NCI-H1694 (cell line): ENCODE results near the gene DDIT4L.
"Not testable (repeated sequence)": the region's sequence is repeated elsewhere in the genome, so short reads cannot be mapped to it uniquely, and the experiment has no call there.

ENCODE experiments used
- DNase-seq: peaks from one replicate; lab custom pipeline; 2025; lab: John Stamatoyannopoulos, UW

The DDIT4L gene

DNA sequence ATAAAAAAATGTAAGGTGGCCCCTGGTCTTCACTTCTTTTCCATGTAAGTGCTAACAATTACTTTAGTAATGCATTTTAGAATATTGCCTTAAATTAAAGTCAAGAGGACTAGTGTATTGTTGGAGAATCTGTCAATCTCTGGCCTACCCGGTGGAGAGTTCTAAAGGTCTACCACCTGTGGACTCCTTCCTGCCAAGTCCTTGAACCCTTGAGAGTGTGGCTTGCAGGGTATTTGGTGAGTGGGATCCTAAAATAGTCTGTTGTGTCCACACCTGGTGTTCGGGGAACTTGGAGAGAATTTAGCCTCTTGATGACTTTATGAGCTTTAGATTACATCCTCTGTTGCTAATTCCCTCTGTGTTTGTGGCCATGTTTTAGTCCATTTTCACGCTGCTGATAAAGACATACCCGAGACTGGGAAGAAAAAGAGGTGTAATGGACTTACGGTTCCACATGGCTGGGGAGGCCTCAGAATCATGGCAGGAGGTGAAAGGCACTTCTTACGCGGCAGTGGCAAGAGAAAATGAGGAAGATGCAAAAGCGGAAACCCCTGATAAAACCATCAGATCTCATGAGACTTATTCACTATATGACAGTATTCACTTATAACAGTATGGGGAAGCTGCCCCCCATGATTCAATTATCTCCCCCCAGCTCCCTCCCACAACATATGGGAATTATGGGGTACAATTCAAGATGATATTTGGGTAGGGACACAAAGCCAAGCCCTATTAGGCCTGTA is 23.8 kb downstream of the DDIT4L start:
- DNase-seq, result no peak

- DNase-seq, result no peak
These were observed 24.5 kb downstream of the DDIT4L start for GRCh38 chr4:100165809-100166208.

DNA sequence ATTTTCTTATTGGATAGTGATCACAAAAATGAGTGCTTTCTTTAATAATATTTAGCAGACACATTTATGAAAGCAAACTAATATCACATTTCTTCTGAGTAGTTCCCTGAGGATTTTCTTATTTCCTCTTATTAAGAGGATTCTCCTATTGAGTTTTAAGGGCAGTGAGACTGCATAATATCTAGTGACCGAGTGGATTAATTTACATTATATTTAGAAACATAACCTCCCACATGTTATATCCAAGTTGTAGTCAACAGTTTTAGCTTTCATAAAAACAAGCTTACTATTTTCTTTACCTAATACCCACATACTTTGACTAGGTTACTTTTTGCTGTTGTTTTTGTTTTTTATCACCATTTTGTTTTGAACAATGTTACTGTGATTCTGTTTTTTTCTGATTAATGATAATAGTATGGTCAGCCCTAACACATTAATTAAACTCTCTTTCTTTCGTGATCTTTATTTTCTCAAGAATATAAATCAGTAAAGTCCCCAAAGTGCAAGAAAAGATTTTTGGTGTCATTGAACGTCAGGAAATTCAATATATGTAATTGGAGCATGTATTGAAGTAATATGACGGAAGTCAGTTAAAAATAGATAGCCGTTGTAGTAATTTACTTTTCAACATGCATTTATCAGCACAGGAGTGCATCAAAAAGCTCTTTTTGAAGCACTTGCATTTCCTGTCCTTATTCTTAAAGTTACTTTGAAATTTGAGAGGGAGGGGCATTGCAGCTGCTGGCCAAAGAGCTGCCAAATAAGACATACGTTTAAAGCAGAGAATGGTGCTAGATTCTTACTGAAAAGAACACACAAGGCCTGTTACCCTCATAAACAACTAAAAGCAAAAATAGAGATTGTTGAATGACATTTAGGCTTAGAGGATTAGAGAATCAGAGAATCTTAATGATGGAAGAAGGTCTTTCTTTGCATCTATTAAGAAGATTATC is 25.2 kb downstream of the DDIT4L start:
- DNase-seq, result no peak

GRCh38 chr4:100162027-100162685 is 28.1 kb downstream of the DDIT4L start:
- no peak for DNase-seq

DNA sequence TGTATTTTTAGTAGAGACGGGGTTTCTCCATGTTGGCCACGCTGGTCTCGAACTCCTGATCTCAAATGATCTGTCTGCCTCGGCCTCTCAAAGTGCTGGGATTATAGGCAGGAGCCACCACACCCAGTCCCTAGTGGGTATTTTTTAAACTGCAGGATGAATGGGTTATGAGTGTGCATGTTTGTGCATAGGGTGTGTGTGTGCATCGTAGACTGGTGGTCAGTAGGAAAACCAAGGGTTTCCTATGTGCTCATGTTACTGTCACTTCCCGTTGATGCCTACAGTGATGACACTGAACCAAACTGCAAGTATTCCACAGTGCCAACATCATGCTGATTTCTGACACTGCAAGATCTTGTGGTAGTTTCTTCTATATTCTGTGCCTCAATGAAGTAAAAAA is 41.1 kb downstream of the DDIT4L start:
- no peak for DNase-seq

DNA sequence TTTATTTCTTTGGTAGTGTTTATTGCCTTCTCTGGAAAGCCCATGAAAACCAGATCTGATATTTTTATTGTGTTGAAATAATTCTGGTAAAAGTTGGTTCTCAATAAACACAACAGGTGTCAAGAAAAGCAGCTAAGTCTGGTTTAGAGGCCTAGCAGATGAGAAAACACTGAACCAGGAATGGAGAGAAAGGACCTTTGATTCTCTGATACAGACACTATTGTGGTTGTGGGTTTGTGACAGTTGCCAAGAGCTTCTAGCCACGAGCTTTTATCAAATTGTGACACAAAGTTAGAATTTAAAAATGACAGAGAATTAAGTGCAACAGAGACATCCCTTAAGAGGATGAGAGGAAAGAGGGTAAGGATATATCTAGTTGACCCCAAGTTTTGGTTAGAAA is 42.6 kb downstream of the DDIT4L start:
- DNase-seq, result no peak

GRCh38 chr4:100147198-100147597 is 43.1 kb downstream of the DDIT4L start:
- no peak for DNase-seq

- DNase-seq, result no peak
These were observed 43.5 kb downstream of the DDIT4L start for GRCh38 chr4:100146756-100147155.

GRCh38 chr4:100137320-100137719 is 52.9 kb downstream of the DDIT4L start:
- DNase-seq, result not testable (repeated sequence)
